ENCODE measurements around the gene BABAM2.

Gene BABAM2

GRCh38 chr2:28028025-28028424, 137.5 kb downstream of the BABAM2 start:
- Histone ChIP-seq H3K4me1 (ENCODE audit: control insufficient read depth, insufficient read depth, low read length) (no peaks in the 10 kb centered on the region), H3K36me3 (ENCODE audit: control insufficient read depth in 2 of 2, insufficient read depth in 1 of 2, low read length in 2 of 2) (peaks cover 0 to 6% of the 10 kb centered on the region in 2 experiments; a peak in 1 of 3 replicates), H3K4me3 (ENCODE audit: low read depth, low read length) (no peak overlapping the region), H3K9me3 (ENCODE audit: control insufficient read depth, insufficient read depth, low read depth, low read length) (no peaks in the 10 kb centered on the region), H3K27ac (ENCODE audit: extremely low read depth, low read depth, low read length) (no peak overlapping the region)
- POLR2A ChIA-PET, result no interaction called here
- CTCF ChIA-PET, result no interaction called here
- no peak for TF ChIP-seq KLF8 (tag by site-specific recombination; IDR thresholded peaks at IDR 0.05)
- TF ChIP-seq PRDM2 (tag by site-specific recombination; IDR thresholded peaks at IDR 0.05; ENCODE audit: borderline replicate concordance), result no peak
- TF ChIP-seq ZNF580 (tag by site-specific recombination; IDR thresholded peaks at IDR 0.05), result no peak

- CTCF ChIA-PET, result interaction anchor here (0.6 to 1.3 kb wide), 2 partner anchors 16 to 263 kb away, joined by 3 to 6 read pairs; no protein-coding TSS in a partner anchor
- no peak overlapping the region for H3K4me3 ChIP-seq (ENCODE audit: low read depth, low read length)
- POLR2A ChIA-PET, result no interaction called here
- H3K36me3 ChIP-seq (ENCODE audit: control insufficient read depth in 2 of 2, insufficient read depth in 1 of 2, low read length in 2 of 2), result peaks cover 0 to 4% of the 10 kb centered on the region in 2 experiments; a peak in 1 of 3 replicates
- no peak overlapping the region for H3K27ac ChIP-seq (ENCODE audit: extremely low read depth, low read depth, low read length)
- H3K9me3 ChIP-seq (ENCODE audit: control insufficient read depth, insufficient read depth, low read depth, low read length), result no peaks in the 10 kb centered on the region
- no peaks in the 10 kb centered on the region for H3K4me1 ChIP-seq (ENCODE audit: control insufficient read depth, insufficient read depth, low read length)
- no peak for TF ChIP-seq ZNF76 (tag by site-specific recombination; IDR thresholded peaks at IDR 0.05; ENCODE audit: borderline replicate concordance, low read depth)
- no peak for TF ChIP-seq ZNF830 (tag by site-specific recombination; IDR thresholded peaks at IDR 0.05; ENCODE audit: low read depth)
- TF ChIP-seq KLF8 (tag by site-specific recombination; IDR thresholded peaks at IDR 0.05), result no peak
- no peak for TF ChIP-seq ZIC2 (tag by site-specific recombination; IDR thresholded peaks at IDR 0.05)
- TF ChIP-seq GLI2 (tag by site-specific recombination; IDR thresholded peaks at IDR 0.05; ENCODE audit: borderline replicate concordance, low read depth), result no peak
- no peak for TF ChIP-seq ZNF658 (tag by site-specific recombination; IDR thresholded peaks at IDR 0.05)
- no peak for TF ChIP-seq ZEB2 (tag by site-specific recombination; IDR thresholded peaks at IDR 0.05)
- no peak for TF ChIP-seq ZNF501 (tag by site-specific recombination; IDR thresholded peaks at IDR 0.05)
- no peak for TF ChIP-seq SP2 (tag by site-specific recombination; IDR thresholded peaks at IDR 0.05)
- no peak for TF ChIP-seq ZNF426 (tag by site-specific recombination; IDR thresholded peaks at IDR 0.05)
- TF ChIP-seq ZNF768 (tag by site-specific recombination; IDR thresholded peaks at IDR 0.05), result no peak
- no peak for TF ChIP-seq ZNF169 (tag by site-specific recombination; IDR thresholded peaks at IDR 0.05)
Measured at GRCh38 chr2:28030600-28030999, 140.1 kb downstream of the BABAM2 start.

GRCh38 chr2:28032816-28033215, 142.3 kb downstream of the BABAM2 start:
- ChIA-PET CTCF (interaction anchor here (0.6 kb wide), 1 partner anchor 75 kb away, joined by 3 read pairs; no protein-coding TSS in a partner anchor), POLR2A (no interaction called here)
- Histone ChIP-seq H3K27ac (ENCODE audit: extremely low read depth, low read depth, low read length) (no peak overlapping the region), H3K36me3 (ENCODE audit: control insufficient read depth in 2 of 2, insufficient read depth in 1 of 2, low read length in 2 of 2) (no peaks in the 10 kb centered on the region), H3K4me1 (ENCODE audit: control insufficient read depth, insufficient read depth, low read length) (no peaks in the 10 kb centered on the region), H3K4me3 (ENCODE audit: low read depth, low read length) (no peak overlapping the region), H3K9me3 (ENCODE audit: control insufficient read depth, insufficient read depth, low read depth, low read length) (no peaks in the 10 kb centered on the region)
- TF ChIP-seq ZNF426 (tag by site-specific recombination; IDR thresholded peaks at IDR 0.05) (no peak), ZNF473 (tag by site-specific recombination; IDR thresholded peaks at IDR 0.05) (no peak), TSHZ1 (tag by site-specific recombination; IDR thresholded peaks at IDR 0.05; ENCODE audit: borderline replicate concordance) (no peak), ZNF280C (tag by site-specific recombination; IDR thresholded peaks at IDR 0.05) (no peak)
